Neural progenitor cell (in vitro differentiated cells): ENCODE data around the gene SEMA4D. TPM values are rescaled to one million over a fixed set of nuclear protein-coding genes. Genes with fewer than 3 reads are reported as not detected.

ENCODE experiments used
- DNase-seq: peaks from one replicate; pipeline ENCODE4 v3.0.0-alpha.2; 2016; ENCODE audit warnings: low spot score
- H2AFZ ChIP-seq: fragments of 200-600 bp; sonication (generic); replicated peaks from 2 replicates; pipeline ENCODE4 v1.6.1; 2016; ENCODE audit warnings: antibody characterized with exemption
- H3F3A ChIP-seq: fragments of 200-600 bp; sonication (generic); 2 replicates; pipeline ENCODE4 v1.6.1; 2016; ENCODE audit warnings: antibody characterized with exemption, low read depth
- H3K27ac ChIP-seq: fragments of 200-600 bp; sonication (generic); 2 replicates; pipeline ENCODE4 v1.5.1; 2016; ENCODE audit warnings: mild to moderate bottlenecking
- H3K27me3 ChIP-seq: fragments of 200-600 bp; sonication (generic); 2 replicates; pipeline ENCODE4 v1.6.1; 2016; ENCODE audit warnings: mild to moderate bottlenecking, moderate library complexity
- H3K36me3 ChIP-seq: fragments of 200-600 bp; sonication (generic); 2 replicates; pipeline ENCODE4 v1.5.1; 2016
- H3K4me1 ChIP-seq: fragments of 200-600 bp; sonication (generic); 2 replicates; pipeline ENCODE4 v1.6.1; 2016; ENCODE audit warnings: mixed run types
- H3K4me2 ChIP-seq: fragments of 200-600 bp; sonication (generic); 2 replicates; pipeline ENCODE4 v1.6.1; 2016
- H3K4me3 ChIP-seq: fragments of 200-600 bp; sonication (generic); 2 replicates; pipeline ENCODE4 v1.5.1; 2016
- H3K79me2 ChIP-seq: fragments of 200-600 bp; sonication (generic); 2 replicates; pipeline ENCODE4 v1.6.1; 2016; ENCODE audit warnings: low read depth
- H3K9ac ChIP-seq: fragments of 200-600 bp; sonication (generic); 2 replicates; pipeline ENCODE4 v1.6.1; 2016
- H3K9me3 ChIP-seq: fragments of 200-600 bp; sonication (generic); 2 replicates; pipeline ENCODE4 v1.5.1; 2016; ENCODE audit warnings: low read depth
- H4K20me1 ChIP-seq: fragments of 200-600 bp; sonication (generic); 2 replicates; pipeline ENCODE4 v1.6.1; 2016; ENCODE audit warnings: low read depth
- H3K27ac Mint-ChIP-seq: 3 replicates; pipeline ENCODE4 v1.8.0; 2021; ENCODE audit warnings: mixed read lengths
- H3K27me3 Mint-ChIP-seq: 2 replicates; pipeline ENCODE4 v1.8.0; 2022; ENCODE audit warnings: low read depth, mild to moderate bottlenecking, inconsistent platforms, moderate library complexity, mixed read lengths; ENCODE audit not compliant: insufficient read depth
- H3K36me3 Mint-ChIP-seq: 3 replicates; pipeline ENCODE4 v1.8.0; 2021; ENCODE audit warnings: mixed read lengths
- H3K4me1 Mint-ChIP-seq: 3 replicates; pipeline ENCODE4 v1.8.0; 2021; ENCODE audit warnings: mixed read lengths
- H3K4me3 Mint-ChIP-seq: 3 replicates; pipeline ENCODE4 v1.8.0; 2021; ENCODE audit warnings: mild to moderate bottlenecking, moderate library complexity, mixed read lengths
- H3K9me3 Mint-ChIP-seq: 3 replicates; pipeline ENCODE4 v1.8.0; 2020; ENCODE audit warnings: mixed read lengths
- EZH2 ChIP-seq: fragments of 200-600 bp; sonication (generic); IDR thresholded peaks from 2 replicates; pipeline ENCODE4 v1.6.1; 2017; ENCODE audit warnings: antibody characterized with exemption, mild to moderate bottlenecking, moderate library complexity
- EZH2phosphoT487 ChIP-seq: fragments of 200-600 bp; sonication (generic); IDR thresholded peaks from 2 replicates; pipeline ENCODE4 v1.6.1; 2017; ENCODE audit warnings: antibody characterized with exemption
- total RNA-seq: library from RNA; depleted of rRNA; stranded (reverse); fragments of >200 nt; gene quantifications from 2 replicates; pipeline ENCODE4 v1.2.3, GENCODE V29; 2015; ENCODE audit warnings: low replicate concordance
- TF ChIP-seq, protein P1 (sequence below): fragments of 200-600 bp; sonication (generic); IDR thresholded peaks from 2 replicates; pipeline ENCODE4 v1.5.1; 2017; ENCODE audit warnings: antibody characterized with exemption, mild to moderate bottlenecking

The SEMA4D gene
- total RNA-seq, 1 donor from 2014 or later: 19.1 TPM

DNA sequence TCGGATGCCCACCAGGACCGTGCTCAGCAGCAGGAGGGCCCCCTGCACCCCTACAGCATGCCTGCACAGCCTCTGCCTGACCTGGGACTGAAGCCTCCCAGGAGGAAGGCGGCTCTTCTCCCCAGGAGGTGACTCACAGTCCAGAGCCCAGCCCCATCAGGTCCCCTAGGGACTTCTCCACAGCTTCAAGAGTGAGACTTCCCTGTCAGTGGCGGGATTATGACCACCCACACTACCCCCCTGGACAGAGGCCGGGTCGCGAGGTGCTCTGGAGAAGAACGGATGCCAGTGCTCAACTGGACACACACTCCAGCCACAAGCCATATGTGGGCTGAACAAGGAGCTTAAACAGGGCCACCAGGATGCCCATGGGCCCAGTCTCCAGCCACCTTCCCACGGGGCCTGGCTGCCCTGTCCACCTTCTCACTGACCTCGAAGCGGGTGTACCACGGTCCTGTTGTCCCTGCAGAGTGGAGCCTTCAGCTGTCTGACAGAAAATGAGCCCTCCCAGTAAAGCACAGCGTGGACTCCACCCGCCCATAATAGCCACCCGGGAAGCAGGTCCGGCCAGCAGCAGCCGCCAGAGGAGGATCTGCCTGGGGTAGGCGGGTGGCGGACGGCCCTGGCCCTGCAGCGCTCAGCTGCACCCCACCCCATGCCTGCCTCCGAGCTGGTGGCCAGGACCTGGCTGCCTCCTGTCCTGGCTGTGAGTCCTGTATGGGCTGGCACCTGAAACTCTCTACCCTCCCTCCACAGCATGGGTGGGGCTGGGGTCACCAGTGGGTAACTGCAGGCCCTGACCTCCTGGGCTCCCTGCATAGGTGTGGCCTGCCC is 54.7 kb downstream of the SEMA4D start:
- DNase-seq: no peak
- Histone ChIP-seq H3K4me1 (peaks cover 4% of the 10 kb centered on the region), H4K20me1 (peaks cover 21% of the 10 kb centered on the region), H3K9ac (no peak overlapping the region), H3K79me2 (peaks cover 19% of the 10 kb centered on the region), H3K36me3 (no peaks in the 10 kb centered on the region), H3K9me3 (no peaks in the 10 kb centered on the region), H3K27me3 (no peaks in the 10 kb centered on the region), H3K4me2 (no peak overlapping the region), H3K4me3 (no peak overlapping the region), H3K27ac (no peak overlapping the region), H2AFZ (no peak overlapping the region), H3F3A (no peaks in the 10 kb centered on the region)
- peaks cover 2% of the 10 kb centered on the region for H3K36me3 Mint-ChIP-seq
- peaks cover 5% of the 10 kb centered on the region for H3K27me3 Mint-ChIP-seq
- H3K27ac Mint-ChIP-seq: no peak overlapping the region
- no peaks in the 10 kb centered on the region for H3K9me3 Mint-ChIP-seq
- no peak overlapping the region for H3K4me3 Mint-ChIP-seq
- H3K4me1 Mint-ChIP-seq: peaks cover 26% of the 10 kb centered on the region
- TF ChIP-seq, protein P1, sequence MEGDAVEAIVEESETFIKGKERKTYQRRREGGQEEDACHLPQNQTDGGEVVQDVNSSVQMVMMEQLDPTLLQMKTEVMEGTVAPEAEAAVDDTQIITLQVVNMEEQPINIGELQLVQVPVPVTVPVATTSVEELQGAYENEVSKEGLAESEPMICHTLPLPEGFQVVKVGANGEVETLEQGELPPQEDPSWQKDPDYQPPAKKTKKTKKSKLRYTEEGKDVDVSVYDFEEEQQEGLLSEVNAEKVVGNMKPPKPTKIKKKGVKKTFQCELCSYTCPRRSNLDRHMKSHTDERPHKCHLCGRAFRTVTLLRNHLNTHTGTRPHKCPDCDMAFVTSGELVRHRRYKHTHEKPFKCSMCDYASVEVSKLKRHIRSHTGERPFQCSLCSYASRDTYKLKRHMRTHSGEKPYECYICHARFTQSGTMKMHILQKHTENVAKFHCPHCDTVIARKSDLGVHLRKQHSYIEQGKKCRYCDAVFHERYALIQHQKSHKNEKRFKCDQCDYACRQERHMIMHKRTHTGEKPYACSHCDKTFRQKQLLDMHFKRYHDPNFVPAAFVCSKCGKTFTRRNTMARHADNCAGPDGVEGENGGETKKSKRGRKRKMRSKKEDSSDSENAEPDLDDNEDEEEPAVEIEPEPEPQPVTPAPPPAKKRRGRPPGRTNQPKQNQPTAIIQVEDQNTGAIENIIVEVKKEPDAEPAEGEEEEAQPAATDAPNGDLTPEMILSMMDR: no peak
- no peak for TF ChIP-seq EZH2phosphoT487
- TF ChIP-seq EZH2: no peak

- Mint-ChIP-seq H3K4me1 (peaks cover 26% of the 10 kb centered on the region), H3K27me3 (peaks cover 5% of the 10 kb centered on the region), H3K4me3 (no peak overlapping the region), H3K36me3 (peaks cover 2% of the 10 kb centered on the region), H3K9me3 (no peaks in the 10 kb centered on the region), H3K27ac (no peak overlapping the region)
- H3K36me3 ChIP-seq: no peaks in the 10 kb centered on the region
- H3K9ac ChIP-seq: no peak overlapping the region
- H3K4me3 ChIP-seq: no peak overlapping the region
- TF ChIP-seq, protein P1: no peak
- TF ChIP-seq EZH2 (no peak), EZH2phosphoT487 (no peak)
- peaks cover 4% of the 10 kb centered on the region for H3K4me1 ChIP-seq
- H3K79me2 ChIP-seq: peaks cover 19% of the 10 kb centered on the region
- DNase-seq: no peak
- H4K20me1 ChIP-seq: peaks cover 21% of the 10 kb centered on the region
- H3F3A ChIP-seq: no peaks in the 10 kb centered on the region
- no peak overlapping the region for H3K27ac ChIP-seq
- no peaks in the 10 kb centered on the region for H3K9me3 ChIP-seq
- no peak overlapping the region for H3K4me2 ChIP-seq
- no peak overlapping the region for H2AFZ ChIP-seq
- no peaks in the 10 kb centered on the region for H3K27me3 ChIP-seq
Measured at GRCh38 chr9:89442501-89442978, 55.4 kb downstream of the SEMA4D start.

GRCh38 chr9:89441986-89442385 is 55.9 kb downstream of the SEMA4D start:
- Mint-ChIP-seq H3K9me3 (no peaks in the 10 kb centered on the region), H3K4me1 (peaks cover 26% of the 10 kb centered on the region), H3K27ac (no peak overlapping the region), H3K27me3 (peaks cover 5% of the 10 kb centered on the region), H3K36me3 (peaks cover 2% of the 10 kb centered on the region), H3K4me3 (no peak overlapping the region)
- H3K4me3 ChIP-seq: no peak overlapping the region
- no peak overlapping the region for H3K4me2 ChIP-seq
- TF ChIP-seq EZH2 (no peak), EZH2phosphoT487 (no peak)
- TF ChIP-seq, protein P1: no peak
- H4K20me1 ChIP-seq: peaks cover 24% of the 10 kb centered on the region
- H2AFZ ChIP-seq: no peak overlapping the region
- no peak overlapping the region for H3K27ac ChIP-seq
- H3K9ac ChIP-seq: no peak overlapping the region
- no peaks in the 10 kb centered on the region for H3K9me3 ChIP-seq
- peaks cover 5% of the 10 kb centered on the region for H3K4me1 ChIP-seq
- H3K79me2 ChIP-seq: peaks cover 19% of the 10 kb centered on the region
- H3F3A ChIP-seq: no peaks in the 10 kb centered on the region
- no peaks in the 10 kb centered on the region for H3K36me3 ChIP-seq
- no peaks in the 10 kb centered on the region for H3K27me3 ChIP-seq
- DNase-seq: no peak
